Ishikawa (cell line): Measurements from ENCODE around the gene HSD17B10.

Experiments
- CEBPB ChIP-seq: IDR thresholded peaks from 2 replicates; pipeline ENCODE4 v1.6.1; 2012
- CREB1 ChIP-seq: IDR thresholded peaks from 2 replicates; pipeline ENCODE4 v1.6.1; 2012; ENCODE audit warnings: low read depth
- EGR1 ChIP-seq: IDR thresholded peaks from 2 replicates; pipeline ENCODE4 v1.6.1; 2012
- EP300 ChIP-seq: IDR thresholded peaks from 2 replicates; pipeline ENCODE4 v1.6.1; 2012; ENCODE audit warnings: borderline replicate concordance
- FOXM1 ChIP-seq: IDR thresholded peaks from 2 replicates; pipeline ENCODE4 v1.6.1; 2012; ENCODE audit warnings: low read depth, borderline replicate concordance
- MAX ChIP-seq: IDR thresholded peaks from 2 replicates; pipeline ENCODE4 v1.6.1; 2012
- NFIC ChIP-seq: IDR thresholded peaks from 2 replicates; pipeline ENCODE4 v1.6.1; 2012
- RAD21 ChIP-seq: IDR thresholded peaks from 2 replicates; pipeline ENCODE4 v1.6.1; 2012; ENCODE audit warnings: low read depth
- TAF1 ChIP-seq: IDR thresholded peaks from 2 replicates; pipeline ENCODE4 v1.6.1; 2012; ENCODE audit warnings: low read depth, mild to moderate bottlenecking
- TCF12 ChIP-seq: IDR thresholded peaks from 2 replicates; pipeline ENCODE4 v1.6.1; 2012; ENCODE audit warnings: low read depth
- TEAD4 ChIP-seq: IDR thresholded peaks from 2 replicates; pipeline ENCODE4 v1.6.1; 2012
- YY1 ChIP-seq: IDR thresholded peaks from 2 replicates; pipeline ENCODE4 v1.6.1; 2012; ENCODE audit warnings: low read depth
- ZBTB7A ChIP-seq: IDR thresholded peaks from 2 replicates; pipeline ENCODE4 v1.6.1; 2012; ENCODE audit warnings: low read depth
- TF ChIP-seq, protein P1 (sequence below): IDR thresholded peaks from 2 replicates; pipeline ENCODE4 v1.6.1; 2012
- TF ChIP-seq, protein P2 (sequence below): IDR thresholded peaks from 2 replicates; pipeline ENCODE4 v1.6.1; 2012; ENCODE audit warnings: low read depth, mild to moderate bottlenecking

HSD17B10 gene

DNA sequence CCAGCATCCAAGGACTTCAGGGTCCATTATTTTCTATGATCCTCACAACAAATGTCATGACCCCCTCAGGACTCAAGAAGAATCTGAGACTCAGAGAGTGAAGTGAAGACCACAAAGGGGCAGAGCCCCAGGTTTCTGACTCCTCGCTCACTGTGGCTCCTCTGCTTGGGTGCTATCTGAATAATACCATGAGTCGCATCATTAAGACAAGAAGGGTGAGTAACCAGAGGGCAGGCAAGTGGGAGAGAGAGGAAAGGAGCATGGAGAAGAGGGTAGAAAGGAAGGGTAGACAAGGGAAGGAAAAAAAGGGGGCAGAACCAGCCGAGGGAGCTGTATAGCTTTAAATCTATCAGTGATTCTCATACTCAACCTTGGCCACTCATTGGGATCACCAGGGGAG lies 15.5 kb upstream of the HSD17B10 start:
- no peak for TF ChIP-seq FOXM1
- TF ChIP-seq CEBPB, result no peak
- no peak for TF ChIP-seq TAF1
- TF ChIP-seq CREB1, result no peak
- TF ChIP-seq MAX, result no peak
- no peak for TF ChIP-seq ZBTB7A
- no peak for TF ChIP-seq TCF12
- no peak for TF ChIP-seq TEAD4
- TF ChIP-seq RAD21, result no peak
- TF ChIP-seq, protein P1, sequence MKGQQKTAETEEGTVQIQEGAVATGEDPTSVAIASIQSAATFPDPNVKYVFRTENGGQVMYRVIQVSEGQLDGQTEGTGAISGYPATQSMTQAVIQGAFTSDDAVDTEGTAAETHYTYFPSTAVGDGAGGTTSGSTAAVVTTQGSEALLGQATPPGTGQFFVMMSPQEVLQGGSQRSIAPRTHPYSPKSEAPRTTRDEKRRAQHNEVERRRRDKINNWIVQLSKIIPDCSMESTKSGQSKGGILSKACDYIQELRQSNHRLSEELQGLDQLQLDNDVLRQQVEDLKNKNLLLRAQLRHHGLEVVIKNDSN, result no peak
- TF ChIP-seq NFIC, result no peak
- TF ChIP-seq YY1, result no peak
- TF ChIP-seq EP300, result no peak
- TF ChIP-seq, protein P2, sequence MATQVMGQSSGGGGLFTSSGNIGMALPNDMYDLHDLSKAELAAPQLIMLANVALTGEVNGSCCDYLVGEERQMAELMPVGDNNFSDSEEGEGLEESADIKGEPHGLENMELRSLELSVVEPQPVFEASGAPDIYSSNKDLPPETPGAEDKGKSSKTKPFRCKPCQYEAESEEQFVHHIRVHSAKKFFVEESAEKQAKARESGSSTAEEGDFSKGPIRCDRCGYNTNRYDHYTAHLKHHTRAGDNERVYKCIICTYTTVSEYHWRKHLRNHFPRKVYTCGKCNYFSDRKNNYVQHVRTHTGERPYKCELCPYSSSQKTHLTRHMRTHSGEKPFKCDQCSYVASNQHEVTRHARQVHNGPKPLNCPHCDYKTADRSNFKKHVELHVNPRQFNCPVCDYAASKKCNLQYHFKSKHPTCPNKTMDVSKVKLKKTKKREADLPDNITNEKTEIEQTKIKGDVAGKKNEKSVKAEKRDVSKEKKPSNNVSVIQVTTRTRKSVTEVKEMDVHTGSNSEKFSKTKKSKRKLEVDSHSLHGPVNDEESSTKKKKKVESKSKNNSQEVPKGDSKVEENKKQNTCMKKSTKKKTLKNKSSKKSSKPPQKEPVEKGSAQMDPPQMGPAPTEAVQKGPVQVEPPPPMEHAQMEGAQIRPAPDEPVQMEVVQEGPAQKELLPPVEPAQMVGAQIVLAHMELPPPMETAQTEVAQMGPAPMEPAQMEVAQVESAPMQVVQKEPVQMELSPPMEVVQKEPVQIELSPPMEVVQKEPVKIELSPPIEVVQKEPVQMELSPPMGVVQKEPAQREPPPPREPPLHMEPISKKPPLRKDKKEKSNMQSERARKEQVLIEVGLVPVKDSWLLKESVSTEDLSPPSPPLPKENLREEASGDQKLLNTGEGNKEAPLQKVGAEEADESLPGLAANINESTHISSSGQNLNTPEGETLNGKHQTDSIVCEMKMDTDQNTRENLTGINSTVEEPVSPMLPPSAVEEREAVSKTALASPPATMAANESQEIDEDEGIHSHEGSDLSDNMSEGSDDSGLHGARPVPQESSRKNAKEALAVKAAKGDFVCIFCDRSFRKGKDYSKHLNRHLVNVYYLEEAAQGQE, result no peak
- no peak for TF ChIP-seq EGR1

DNA sequence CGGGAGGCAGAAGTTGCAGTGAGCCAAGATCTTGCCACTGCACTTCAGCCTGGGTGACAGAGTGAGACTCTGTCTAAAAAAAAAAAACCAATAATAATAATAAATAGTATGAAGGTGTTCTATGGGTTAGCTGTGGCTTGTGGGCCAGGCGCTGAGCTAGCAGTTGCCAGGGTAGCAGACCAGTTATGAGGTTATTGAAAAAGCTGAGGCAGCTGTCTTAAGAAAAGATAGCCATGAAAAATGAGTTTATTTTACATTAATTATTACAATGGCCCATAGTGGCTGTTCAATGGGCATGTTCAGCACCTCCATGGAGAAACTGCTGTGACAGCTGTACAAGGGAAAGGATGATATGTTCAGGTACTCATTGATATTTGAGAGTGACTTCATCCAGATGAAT lies 13.3 kb upstream of the HSD17B10 start:
- no peak for TF ChIP-seq MAX

GRCh38 chrX:53445977-53446376 lies 11.8 kb upstream of the HSD17B10 start:
- TF ChIP-seq MAX (no peak), RAD21 (peak; percentile 47; the same call in 1 of the 2 replicates)

GRCh38 chrX:53442322-53442631 lies 8.1 kb upstream of the HSD17B10 start:
- TF ChIP-seq FOXM1, result no peak
- no peak for TF ChIP-seq RAD21
- TF ChIP-seq ZBTB7A, result no peak

- TF ChIP-seq NFIC, result no peak
- no peak for TF ChIP-seq FOXM1
- TF ChIP-seq, protein P1, result no peak
- TF ChIP-seq CEBPB, result no peak
- no peak for TF ChIP-seq TEAD4
- TF ChIP-seq MAX, result no peak
- TF ChIP-seq TCF12, result no peak
- TF ChIP-seq CREB1, result no peak
Observed at GRCh38 chrX:53441531-53442321, 7.6 kb upstream of the HSD17B10 start.

- TF ChIP-seq CEBPB (0 out of 2 replicates have a peak, but pooled peaks have one; percentile 14), EGR1 (no peak), TCF12 (no peak)
Observed at GRCh38 chrX:53440621-53441517, 6.7 kb upstream of the HSD17B10 start.

DNA sequence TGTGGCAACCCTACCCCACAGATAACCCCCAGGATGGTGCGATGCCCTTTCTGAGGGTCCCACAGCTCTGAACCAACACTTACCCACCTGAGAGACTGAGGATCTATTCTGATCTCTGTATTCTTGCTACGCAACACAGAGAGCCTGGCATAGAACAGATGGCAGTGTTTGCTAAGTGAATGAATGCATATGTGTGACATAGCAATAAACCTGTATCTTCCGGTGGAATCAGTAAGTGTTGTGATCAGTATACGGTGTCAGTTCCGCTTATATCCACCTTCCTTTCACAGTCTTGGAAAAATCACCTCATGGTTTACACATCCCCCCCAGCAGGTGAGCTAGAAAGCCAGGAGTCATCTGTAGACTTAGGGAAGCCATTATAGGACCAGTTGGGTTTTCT lies 5.9 kb upstream of the HSD17B10 start:
- no peak for TF ChIP-seq ZBTB7A
- no peak for TF ChIP-seq EGR1
- TF ChIP-seq TCF12, result no peak
- no peak for TF ChIP-seq TEAD4
- no peak for TF ChIP-seq TAF1
- no peak for TF ChIP-seq EP300

- TF ChIP-seq TCF12, result no peak
- no peak for TF ChIP-seq ZBTB7A
- TF ChIP-seq, protein P2, result no peak
- TF ChIP-seq NFIC, result no peak
- no peak for TF ChIP-seq TAF1
- TF ChIP-seq TEAD4, result no peak
- TF ChIP-seq MAX, result no peak
- no peak for TF ChIP-seq YY1
- TF ChIP-seq RAD21, result no peak
- TF ChIP-seq FOXM1, result no peak
- TF ChIP-seq EGR1, result no peak
- no peak for TF ChIP-seq EP300
- no peak for TF ChIP-seq CEBPB
- TF ChIP-seq, protein P1, result no peak
- TF ChIP-seq CREB1, result no peak
Observed at GRCh38 chrX:53438832-53439230, 4.7 kb upstream of the HSD17B10 start.
